Measurements from ENCODE around the gene LARP4B.
A peak's percentile ranks its signal among the peaks of the same experiment; 100 is the strongest.
"Not testable (repeated sequence)": the region's sequence is repeated elsewhere in the genome, so short reads cannot be mapped to it uniquely, and the experiment has no call there.

Gene LARP4B

DNA sequence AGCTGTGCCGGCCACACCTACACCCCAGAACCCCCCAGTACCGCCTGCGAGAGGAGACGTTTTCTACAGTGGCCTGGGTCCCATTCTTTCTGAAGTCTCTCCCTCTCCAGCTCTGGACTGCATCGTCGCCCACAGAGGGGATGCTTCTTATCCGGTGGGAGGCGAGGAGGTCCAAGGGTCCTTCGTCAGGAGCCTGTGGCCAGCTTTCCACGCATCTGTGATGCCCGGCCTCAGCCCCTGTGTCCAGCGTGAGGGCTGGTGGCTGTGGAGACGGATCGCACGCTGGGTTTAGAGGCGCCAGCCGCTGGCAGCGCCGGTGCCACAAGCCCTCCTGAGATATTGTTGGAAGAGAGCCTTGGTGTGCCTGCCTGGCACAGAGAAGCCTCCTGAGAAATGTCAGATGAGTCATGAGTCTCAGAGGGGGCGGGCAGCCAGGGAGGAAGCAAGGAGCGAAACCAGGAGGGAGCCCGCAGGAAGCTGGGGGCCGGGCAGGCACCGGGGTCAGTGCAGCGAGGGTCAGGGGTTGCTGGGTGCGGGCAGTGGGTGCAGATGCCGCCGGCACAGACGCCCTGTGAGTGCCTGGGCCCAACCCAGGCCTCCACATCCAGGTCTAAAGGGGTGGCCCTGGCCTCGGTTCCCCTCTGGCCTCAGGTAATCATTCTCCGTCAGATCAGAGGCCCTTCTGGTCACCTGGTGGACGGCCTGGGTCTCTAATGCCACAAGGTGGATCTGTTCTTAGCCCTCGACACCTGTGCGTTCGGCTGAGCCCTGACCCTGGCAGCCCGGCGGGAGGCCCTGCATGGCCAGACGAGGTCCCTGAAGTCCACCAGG lies 156.0 kb downstream of the LARP4B start:
- Histone ChIP-seq H3K27me3 (ENCODE audit: control insufficient read depth in 1 of 2, insufficient read depth in 2 of 2, low read length in 2 of 2) (no peaks in the 10 kb centered on the region), H3K27ac (ENCODE audit: low read length) (no peak overlapping the region), H3K4me3 (ENCODE audit: low read length in 2 of 2) (peak overlapping the region; percentile 36 to 55), H3K4me1 (ENCODE audit: control insufficient read depth, insufficient read depth, low read length) (peaks cover 12% of the 10 kb centered on the region), H3K36me3 (ENCODE audit: control insufficient read depth in 2 of 2, insufficient read depth in 2 of 2, low read length in 2 of 2) (no peaks in the 10 kb centered on the region), H3K9me3 (ENCODE audit: control insufficient read depth in 2 of 2, low read length in 2 of 2) (no peaks in the 10 kb centered on the region), H3K9ac (ENCODE audit: low read length in 2 of 2) (no peak overlapping the region)

DNA sequence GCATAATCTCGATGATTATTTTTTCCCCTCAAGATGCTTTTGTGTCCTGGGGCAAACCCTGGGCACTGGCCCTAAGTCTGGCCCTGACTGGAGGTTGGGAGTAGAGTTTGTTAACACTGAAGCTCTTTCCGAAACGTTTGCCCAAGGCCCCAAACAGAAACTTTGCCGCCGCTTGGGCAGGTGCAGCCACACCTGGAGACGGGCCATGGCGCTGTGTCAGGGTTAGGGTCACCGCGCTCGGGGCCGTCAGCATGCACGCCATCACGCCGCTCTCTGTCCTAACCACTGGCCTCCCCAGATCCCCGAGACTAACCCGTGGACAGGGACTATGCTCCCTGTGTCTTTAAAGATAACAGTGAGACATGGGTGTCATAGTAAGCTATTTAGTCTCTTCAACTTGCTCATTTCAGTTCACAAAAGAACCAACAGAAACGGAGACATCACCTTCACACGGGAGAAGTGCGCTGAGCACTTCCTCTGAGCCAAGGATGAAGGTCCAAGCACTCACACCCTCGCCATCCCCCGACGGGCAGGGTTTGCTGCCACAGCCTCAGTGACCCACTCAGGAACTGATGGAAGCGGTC lies 156.8 kb downstream of the LARP4B start:
- Histone ChIP-seq H3K9me3 (ENCODE audit: control insufficient read depth in 2 of 2, low read length in 2 of 2) (no peaks in the 10 kb centered on the region), H3K4me1 (ENCODE audit: control insufficient read depth, insufficient read depth, low read length) (peaks cover 12% of the 10 kb centered on the region), H3K9ac (ENCODE audit: low read length in 2 of 2) (no peak overlapping the region), H3K36me3 (ENCODE audit: control insufficient read depth in 2 of 2, insufficient read depth in 2 of 2, low read length in 2 of 2) (no peaks in the 10 kb centered on the region), H3K4me3 (ENCODE audit: low read length in 2 of 2) (no peak overlapping the region), H3K27ac (ENCODE audit: low read length) (no peak overlapping the region), H3K27me3 (ENCODE audit: control insufficient read depth in 1 of 2, insufficient read depth in 2 of 2, low read length in 2 of 2) (no peaks in the 10 kb centered on the region)

DNA sequence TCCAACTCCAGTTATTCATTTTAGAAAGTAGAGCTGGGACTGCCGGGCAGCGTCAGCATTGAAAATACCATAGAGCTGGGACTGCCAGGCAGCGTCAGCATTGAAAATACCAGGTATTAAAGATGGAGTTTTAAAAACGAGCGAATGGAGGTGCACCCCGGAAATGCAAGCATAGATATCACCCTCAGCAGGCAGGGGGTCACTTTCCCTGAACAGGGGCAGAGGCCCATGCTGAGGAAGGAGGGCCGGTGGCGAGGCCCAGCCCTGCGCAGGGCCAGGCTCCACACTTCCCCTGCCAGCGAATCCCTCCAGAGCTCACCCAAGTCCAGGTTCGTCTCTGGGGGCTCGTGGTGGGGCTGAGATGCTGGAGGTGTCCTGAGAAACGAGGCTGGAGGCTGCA lies 157.3 kb downstream of the LARP4B start:
- Histone ChIP-seq H3K4me1 (ENCODE audit: control insufficient read depth, insufficient read depth, low read length) (peaks cover 12% of the 10 kb centered on the region), H3K9me3 (ENCODE audit: control insufficient read depth in 2 of 2, low read length in 2 of 2) (peaks cover 0 to 3% of the 10 kb centered on the region in 2 donors), H3K27ac (ENCODE audit: low read length) (no peak overlapping the region), H3K27me3 (ENCODE audit: control insufficient read depth in 1 of 2, insufficient read depth in 2 of 2, low read length in 2 of 2) (no peaks in the 10 kb centered on the region), H3K4me3 (ENCODE audit: low read length in 2 of 2) (no peak overlapping the region), H3K9ac (ENCODE audit: low read length in 2 of 2) (no peak overlapping the region), H3K36me3 (ENCODE audit: control insufficient read depth in 2 of 2, insufficient read depth in 2 of 2, low read length in 2 of 2) (no peaks in the 10 kb centered on the region)

DNA sequence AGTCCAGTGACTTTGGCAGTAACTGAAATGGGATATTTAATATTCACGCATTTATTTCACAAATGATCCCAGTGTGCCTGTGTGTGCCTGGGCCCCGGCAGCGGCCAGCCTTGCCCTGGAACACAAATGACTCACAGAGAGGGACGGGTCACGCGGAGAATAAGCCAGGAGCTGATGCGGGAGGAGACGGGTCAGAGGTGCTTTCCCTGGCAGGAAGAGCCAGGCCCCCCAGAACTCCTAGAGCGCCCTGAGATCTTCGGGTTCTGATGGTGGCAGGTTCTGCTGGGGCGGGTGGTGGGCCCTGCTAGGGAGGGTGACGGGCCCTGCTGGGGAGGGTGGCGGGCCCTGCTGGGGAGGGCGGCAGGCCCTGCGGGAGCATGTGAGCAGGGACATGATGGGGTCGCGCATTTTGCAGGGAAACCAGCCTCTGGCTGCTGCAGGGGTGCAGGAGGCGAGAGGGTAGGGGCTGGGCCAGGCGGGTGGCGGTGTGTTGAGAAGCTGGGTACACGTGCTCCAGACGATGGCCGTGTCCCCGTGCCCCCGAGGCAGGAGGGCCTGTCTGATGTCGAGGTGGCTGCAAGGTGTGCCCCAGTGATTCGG lies 157.8 kb downstream of the LARP4B start:
- Histone ChIP-seq H3K27me3 (ENCODE audit: control insufficient read depth in 1 of 2, insufficient read depth in 2 of 2, low read length in 2 of 2) (no peaks in the 10 kb centered on the region), H3K27ac (ENCODE audit: low read length) (no peak overlapping the region), H3K36me3 (ENCODE audit: control insufficient read depth in 2 of 2, insufficient read depth in 2 of 2, low read length in 2 of 2) (no peaks in the 10 kb centered on the region), H3K9ac (ENCODE audit: low read length in 2 of 2) (no peak overlapping the region), H3K4me3 (ENCODE audit: low read length in 2 of 2) (no peak overlapping the region), H3K9me3 (ENCODE audit: control insufficient read depth in 2 of 2, low read length in 2 of 2) (peaks cover 0 to 3% of the 10 kb centered on the region in 2 donors), H3K4me1 (ENCODE audit: control insufficient read depth, insufficient read depth, low read length) (peaks cover 9% of the 10 kb centered on the region)

DNA sequence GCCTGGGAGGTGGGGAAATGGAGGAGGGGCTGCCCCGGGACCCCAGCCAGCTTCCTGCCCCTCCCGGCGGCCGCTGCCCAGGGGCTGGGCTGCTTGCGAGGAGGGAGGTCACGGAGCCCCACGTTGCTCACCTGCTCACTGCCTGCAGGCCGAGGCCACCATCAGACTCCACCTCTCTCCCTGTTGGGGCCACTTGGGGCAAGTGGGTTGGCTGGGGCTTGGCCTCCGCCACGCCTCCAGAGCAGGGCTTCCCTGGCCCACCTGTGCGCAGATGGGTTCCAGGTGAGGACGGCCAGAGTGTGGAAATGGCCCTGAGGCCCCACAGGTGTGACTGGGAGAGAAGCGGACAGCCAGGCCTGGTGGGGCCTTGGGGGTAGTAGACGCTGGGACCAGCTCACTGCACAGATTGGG lies 159.3 kb downstream of the LARP4B start:
- Histone ChIP-seq H3K9ac (ENCODE audit: low read length in 2 of 2) (no peak overlapping the region), H3K4me1 (ENCODE audit: control insufficient read depth, insufficient read depth, low read length) (peaks cover 9% of the 10 kb centered on the region), H3K4me3 (ENCODE audit: low read length in 2 of 2) (no peak overlapping the region), H3K27me3 (ENCODE audit: control insufficient read depth in 1 of 2, insufficient read depth in 2 of 2, low read length in 2 of 2) (no peaks in the 10 kb centered on the region), H3K27ac (ENCODE audit: low read length) (no peak overlapping the region), H3K9me3 (ENCODE audit: control insufficient read depth in 2 of 2, low read length in 2 of 2) (peaks cover 3 to 5% of the 10 kb centered on the region in 2 donors), H3K36me3 (ENCODE audit: control insufficient read depth in 2 of 2, insufficient read depth in 2 of 2, low read length in 2 of 2) (no peaks in the 10 kb centered on the region)

DNA sequence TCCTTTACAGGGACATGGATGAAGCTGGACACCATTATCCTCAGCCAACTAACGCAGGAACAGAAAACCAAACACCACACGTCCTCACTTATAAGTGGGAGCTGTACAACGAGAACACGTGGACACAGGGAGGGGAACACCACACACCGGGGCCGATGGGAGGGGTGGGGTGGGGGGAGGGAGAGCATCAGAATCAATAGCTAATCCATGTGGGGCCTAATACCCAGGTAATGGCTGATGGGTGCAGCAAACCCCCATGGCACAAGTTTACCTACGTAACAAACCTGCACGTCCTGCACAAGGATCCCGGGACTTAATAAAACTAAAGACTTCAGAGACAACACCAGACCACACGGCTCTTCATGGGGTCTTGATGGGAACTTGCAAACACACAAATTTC lies 159.9 kb downstream of the LARP4B start:
- Histone ChIP-seq H3K4me3 (ENCODE audit: low read length in 2 of 2) (no peak overlapping the region), H3K9me3 (ENCODE audit: control insufficient read depth in 2 of 2, low read length in 2 of 2) (peaks cover 5 to 6% of the 10 kb centered on the region in 2 donors), H3K27ac (ENCODE audit: low read length) (no peak overlapping the region), H3K27me3 (ENCODE audit: control insufficient read depth in 1 of 2, insufficient read depth in 2 of 2, low read length in 2 of 2) (no peaks in the 10 kb centered on the region), H3K9ac (ENCODE audit: low read length in 2 of 2) (no peak overlapping the region), H3K4me1 (ENCODE audit: control insufficient read depth, insufficient read depth, low read length) (peaks cover 9% of the 10 kb centered on the region), H3K36me3 (ENCODE audit: control insufficient read depth in 2 of 2, insufficient read depth in 2 of 2, low read length in 2 of 2) (no peaks in the 10 kb centered on the region)

DNA sequence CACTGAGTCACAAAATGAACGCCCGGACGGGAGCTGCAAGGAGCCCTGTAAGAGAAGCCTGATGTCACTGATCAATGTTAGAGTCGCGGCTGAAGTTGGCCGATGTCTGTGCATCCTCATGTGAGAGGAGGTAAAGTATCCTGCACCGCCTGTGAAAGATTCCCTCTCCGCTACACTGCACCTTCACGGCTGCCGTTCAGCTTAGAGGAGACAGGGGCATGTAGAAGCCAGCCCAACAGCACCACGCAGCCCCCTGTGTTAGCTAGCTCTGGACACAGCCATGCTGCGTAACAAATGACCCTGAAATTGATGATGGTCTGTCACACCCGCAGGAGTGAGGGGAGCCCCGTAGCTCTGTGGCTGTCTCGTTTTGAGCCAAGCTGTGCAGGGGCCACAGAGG lies 160.5 kb downstream of the LARP4B start:
- H3K4me1 ChIP-seq (ENCODE audit: control insufficient read depth, insufficient read depth, low read length): peaks cover 9% of the 10 kb centered on the region
- H3K9ac ChIP-seq (ENCODE audit: low read length in 2 of 2): no peak overlapping the region
- H3K36me3 ChIP-seq (ENCODE audit: control insufficient read depth in 2 of 2, insufficient read depth in 2 of 2, low read length in 2 of 2): no peaks in the 10 kb centered on the region
- no peak overlapping the region for H3K27ac ChIP-seq (ENCODE audit: low read length)
- no peak overlapping the region for H3K4me3 ChIP-seq (ENCODE audit: low read length in 2 of 2)
- peaks cover 5 to 6% of the 10 kb centered on the region in 2 donors for H3K9me3 ChIP-seq (ENCODE audit: control insufficient read depth in 2 of 2, low read length in 2 of 2)
- H3K27me3 ChIP-seq (ENCODE audit: control insufficient read depth in 1 of 2, insufficient read depth in 2 of 2, low read length in 2 of 2): no peaks in the 10 kb centered on the region

DNA sequence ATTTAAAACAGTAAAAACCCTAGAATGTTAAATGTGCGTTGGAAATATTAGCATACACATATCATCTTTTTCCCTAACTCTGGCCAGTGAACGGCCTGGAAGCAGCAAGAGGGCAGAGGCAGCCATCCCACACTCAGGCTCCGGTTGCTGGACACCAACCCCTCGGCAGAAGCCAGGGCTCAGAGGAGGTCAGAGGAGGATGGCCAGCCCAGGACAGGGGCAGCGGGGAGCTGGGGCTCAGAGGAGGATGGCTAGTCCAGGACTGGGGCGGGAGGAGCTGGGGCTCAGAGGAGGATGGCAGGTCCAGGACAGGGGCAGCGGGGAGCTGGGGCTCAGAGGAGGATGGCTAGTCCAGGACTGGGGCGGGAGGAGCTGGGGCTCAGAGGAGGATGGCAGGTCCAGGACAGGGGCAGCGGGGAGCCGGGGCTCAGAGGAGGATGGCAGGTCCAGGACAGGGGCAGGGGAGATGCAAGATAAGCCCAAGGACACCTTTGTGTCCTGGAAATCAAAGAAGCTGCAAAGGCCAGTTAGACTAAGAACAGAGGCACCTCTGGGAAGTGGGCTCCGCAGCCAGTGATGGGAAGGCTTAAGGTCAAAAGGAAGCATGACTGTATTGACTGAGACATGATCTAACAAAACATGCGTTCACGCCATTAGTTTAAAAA lies 161.3 kb downstream of the LARP4B start:
- not testable (repeated sequence) for H3K27me3 ChIP-seq (ENCODE audit: control insufficient read depth in 1 of 2, insufficient read depth in 2 of 2, low read length in 2 of 2); H3K9ac ChIP-seq (ENCODE audit: low read length in 2 of 2); H3K4me3 ChIP-seq (ENCODE audit: low read length in 2 of 2)

DNA sequence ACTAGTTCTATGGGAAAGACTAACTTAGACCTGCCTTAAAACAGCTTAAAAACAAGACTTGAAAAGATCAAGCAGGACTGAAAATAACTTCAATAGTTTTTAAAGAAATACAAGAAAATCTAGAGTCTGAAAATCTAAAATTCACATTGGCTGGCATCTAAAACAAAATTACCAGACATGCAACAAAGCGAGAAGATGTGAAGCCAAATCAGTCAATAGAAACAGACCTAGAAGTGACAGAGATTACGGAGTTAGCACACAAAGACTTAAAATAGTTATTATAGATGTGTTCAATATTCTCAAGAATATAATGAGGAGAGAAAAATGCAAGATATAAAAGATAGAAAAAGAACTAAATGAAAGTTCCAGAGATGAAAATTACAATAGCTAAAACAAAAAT lies 163.7 kb downstream of the LARP4B start:
- Histone ChIP-seq H3K9me3 (ENCODE audit: control insufficient read depth in 2 of 2, low read length in 2 of 2) (peaks cover 5 to 6% of the 10 kb centered on the region in 2 donors), H3K27me3 (ENCODE audit: control insufficient read depth in 1 of 2, insufficient read depth in 2 of 2, low read length in 2 of 2) (no peaks in the 10 kb centered on the region), H3K4me3 (ENCODE audit: low read length in 2 of 2) (no peak overlapping the region), H3K27ac (ENCODE audit: low read length) (no peak overlapping the region), H3K4me1 (ENCODE audit: control insufficient read depth, insufficient read depth, low read length) (no peaks in the 10 kb centered on the region), H3K36me3 (ENCODE audit: control insufficient read depth in 2 of 2, insufficient read depth in 2 of 2, low read length in 2 of 2) (no peaks in the 10 kb centered on the region), H3K9ac (ENCODE audit: low read length in 2 of 2) (no peak overlapping the region)

More for the DNA sequence above, 161.3 kb downstream of the LARP4B start:
- not testable (repeated sequence) for H3K36me3 ChIP-seq (ENCODE audit: control insufficient read depth in 2 of 2, insufficient read depth in 2 of 2, low read length in 2 of 2); H3K27ac ChIP-seq (ENCODE audit: low read length); H3K4me1 ChIP-seq (ENCODE audit: control insufficient read depth, insufficient read depth, low read length); H3K9me3 ChIP-seq (ENCODE audit: control insufficient read depth in 2 of 2, low read length in 2 of 2)

DNA sequence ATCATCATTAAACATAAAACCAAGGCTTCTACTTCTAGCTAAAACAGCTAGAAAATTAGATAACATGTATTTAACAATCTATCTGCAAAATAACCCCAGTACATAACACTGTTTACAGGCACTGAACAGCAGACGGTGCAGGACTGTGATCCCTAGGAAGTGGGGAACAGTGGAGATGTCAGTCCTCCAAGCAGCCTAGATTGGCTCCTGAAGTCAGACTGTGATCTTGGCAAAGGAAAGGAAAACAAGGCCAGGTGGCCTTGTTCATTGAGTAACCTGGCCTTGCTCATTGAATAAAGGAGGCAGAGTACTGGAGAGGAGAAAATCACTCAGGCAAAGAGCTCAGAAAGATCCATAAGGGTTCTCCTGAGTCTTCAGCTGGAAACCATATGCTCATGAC lies 164.3 kb downstream of the LARP4B start:
- Histone ChIP-seq H3K9ac (ENCODE audit: low read length in 2 of 2) (no peak overlapping the region), H3K4me3 (ENCODE audit: low read length in 2 of 2) (no peak overlapping the region), H3K27me3 (ENCODE audit: control insufficient read depth in 1 of 2, insufficient read depth in 2 of 2, low read length in 2 of 2) (no peaks in the 10 kb centered on the region), H3K36me3 (ENCODE audit: control insufficient read depth in 2 of 2, insufficient read depth in 2 of 2, low read length in 2 of 2) (no peaks in the 10 kb centered on the region), H3K9me3 (ENCODE audit: control insufficient read depth in 2 of 2, low read length in 2 of 2) (peaks cover 5 to 6% of the 10 kb centered on the region in 2 donors), H3K27ac (ENCODE audit: low read length) (no peak overlapping the region), H3K4me1 (ENCODE audit: control insufficient read depth, insufficient read depth, low read length) (no peaks in the 10 kb centered on the region)
